Measurements from ENCODE around the gene SNED1.
A peak's percentile ranks its signal among the peaks of the same experiment; 100 is the strongest.

The SNED1 gene

GRCh38 chr2:240997856-240998705 lies at the start of gene SNED1:
Gene SNED1 (plus strand): TSS chr2:240998618. CDS start chr2:240998838, 220 bp downstream.
- Histone ChIP-seq H3K9me3 (ENCODE audit: control insufficient read depth, low read length) (no peaks in the 10 kb centered on the region), H3K9ac (ENCODE audit: low read length) (peak within 1 kb of the TSS; percentile 59), H3K36me3 (ENCODE audit: control insufficient read depth, insufficient read depth, low read length) (no peaks in the 10 kb centered on the region), H3K4me3 (ENCODE audit: low read length) (peak within 1 kb of the TSS; percentile 46), H3K27me3 (ENCODE audit: control insufficient read depth, insufficient read depth, low read length) (peaks cover 19% of the 10 kb centered on the region), H3K4me1 (ENCODE audit: control insufficient read depth, insufficient read depth, low read length) (peaks cover 15% of the 10 kb centered on the region)

GRCh38 chr2:240948905-240949790 lies 49.3 kb upstream of the SNED1 start:
- H3K36me3 ChIP-seq (ENCODE audit: control insufficient read depth, insufficient read depth, low read length) = no peaks in the 10 kb centered on the region

GRCh38 chr2:240949791-240950705 lies 48.4 kb upstream of the SNED1 start:
- H3K9me3 ChIP-seq (ENCODE audit: control insufficient read depth, low read length) = no peaks in the 10 kb centered on the region
- H3K9ac ChIP-seq (ENCODE audit: low read length) = no peak overlapping the region
- H3K4me1 ChIP-seq (ENCODE audit: control insufficient read depth, insufficient read depth, low read length) = no peaks in the 10 kb centered on the region
- no peaks in the 10 kb centered on the region for H3K27me3 ChIP-seq (ENCODE audit: control insufficient read depth, insufficient read depth, low read length)
- no peak overlapping the region for H3K4me3 ChIP-seq (ENCODE audit: low read length)
- no peaks in the 10 kb centered on the region for H3K36me3 ChIP-seq (ENCODE audit: control insufficient read depth, insufficient read depth, low read length)

More at GRCh38 chr2:240948905-240949790, 49.3 kb upstream of the SNED1 start:
- Histone ChIP-seq H3K4me1 (ENCODE audit: control insufficient read depth, insufficient read depth, low read length) (no peaks in the 10 kb centered on the region), H3K9ac (ENCODE audit: low read length) (no peak overlapping the region), H3K9me3 (ENCODE audit: control insufficient read depth, low read length) (no peaks in the 10 kb centered on the region), H3K4me3 (ENCODE audit: low read length) (no peak overlapping the region), H3K27me3 (ENCODE audit: control insufficient read depth, insufficient read depth, low read length) (no peaks in the 10 kb centered on the region)

GRCh38 chr2:240951045-240951594 lies 47.3 kb upstream of the SNED1 start:
- Histone ChIP-seq H3K36me3 (ENCODE audit: control insufficient read depth, insufficient read depth, low read length) (no peaks in the 10 kb centered on the region), H3K4me1 (ENCODE audit: control insufficient read depth, insufficient read depth, low read length) (no peaks in the 10 kb centered on the region), H3K9ac (ENCODE audit: low read length) (no peak overlapping the region), H3K4me3 (ENCODE audit: low read length) (no peak overlapping the region), H3K9me3 (ENCODE audit: control insufficient read depth, low read length) (no peaks in the 10 kb centered on the region), H3K27me3 (ENCODE audit: control insufficient read depth, insufficient read depth, low read length) (no peaks in the 10 kb centered on the region)

GRCh38 chr2:240952496-240953246 lies 45.7 kb upstream of the SNED1 start:
- H3K27me3 ChIP-seq (ENCODE audit: control insufficient read depth, insufficient read depth, low read length) = no peaks in the 10 kb centered on the region
- H3K9me3 ChIP-seq (ENCODE audit: control insufficient read depth, low read length) = no peaks in the 10 kb centered on the region
- H3K4me1 ChIP-seq (ENCODE audit: control insufficient read depth, insufficient read depth, low read length) = no peaks in the 10 kb centered on the region
- no peak overlapping the region for H3K9ac ChIP-seq (ENCODE audit: low read length)
- H3K4me3 ChIP-seq (ENCODE audit: low read length) = no peak overlapping the region
- H3K36me3 ChIP-seq (ENCODE audit: control insufficient read depth, insufficient read depth, low read length) = no peaks in the 10 kb centered on the region

- H3K4me1 ChIP-seq (ENCODE audit: control insufficient read depth, insufficient read depth, low read length) = no peaks in the 10 kb centered on the region
- H3K9ac ChIP-seq (ENCODE audit: low read length) = no peak overlapping the region
- H3K4me3 ChIP-seq (ENCODE audit: low read length) = no peak overlapping the region
- no peaks in the 10 kb centered on the region for H3K36me3 ChIP-seq (ENCODE audit: control insufficient read depth, insufficient read depth, low read length)
- H3K27me3 ChIP-seq (ENCODE audit: control insufficient read depth, insufficient read depth, low read length) = no peaks in the 10 kb centered on the region
- H3K9me3 ChIP-seq (ENCODE audit: control insufficient read depth, low read length) = no peaks in the 10 kb centered on the region
Measured at GRCh38 chr2:240953426-240954410, 44.7 kb upstream of the SNED1 start.

- Histone ChIP-seq H3K9me3 (ENCODE audit: control insufficient read depth, low read length) (no peaks in the 10 kb centered on the region), H3K36me3 (ENCODE audit: control insufficient read depth, insufficient read depth, low read length) (no peaks in the 10 kb centered on the region), H3K27me3 (ENCODE audit: control insufficient read depth, insufficient read depth, low read length) (no peaks in the 10 kb centered on the region), H3K9ac (ENCODE audit: low read length) (no peak overlapping the region), H3K4me1 (ENCODE audit: control insufficient read depth, insufficient read depth, low read length) (no peaks in the 10 kb centered on the region), H3K4me3 (ENCODE audit: low read length) (no peak overlapping the region)
Measured at GRCh38 chr2:240954436-240955305, 43.7 kb upstream of the SNED1 start.

- Histone ChIP-seq H3K27me3 (ENCODE audit: control insufficient read depth, insufficient read depth, low read length) (no peaks in the 10 kb centered on the region), H3K4me3 (ENCODE audit: low read length) (no peak overlapping the region), H3K36me3 (ENCODE audit: control insufficient read depth, insufficient read depth, low read length) (no peaks in the 10 kb centered on the region), H3K9me3 (ENCODE audit: control insufficient read depth, low read length) (no peaks in the 10 kb centered on the region), H3K9ac (ENCODE audit: low read length) (no peak overlapping the region), H3K4me1 (ENCODE audit: control insufficient read depth, insufficient read depth, low read length) (peaks cover 5% of the 10 kb centered on the region)
Measured at GRCh38 chr2:240955306-240956170, 42.9 kb upstream of the SNED1 start.
